Muscle of back (tissue), 11 donors: ENCODE results near the gene RGS9. TPM values are rescaled to one million over a fixed set of nuclear protein-coding genes. Genes with fewer than 3 reads are reported as not detected.
"Not testable (repeated sequence)": the region's sequence is repeated elsewhere in the genome, so short reads cannot be mapped to it uniquely, and the experiment has no call there.

Source experiments
- DNase-seq, 3 donors: peaks; one replicate each; pipeline versions ENCODE4 v3.0.0 to v3.0.0-alpha.2; 2013
- polyA plus RNA-seq, 10 donors: library from polyadenylated mRNA; unstranded; fragments of 120-200 nt; gene quantifications; one replicate each; pipeline ENCODE4 v1.2.1, GENCODE V29; 2013; ENCODE audit not compliant: insufficient read length in 10 of 10

The RGS9 gene
- polyA plus RNA-seq, 10 donors: 2.2 to 5.0 (median 3.2) TPM

DNA sequence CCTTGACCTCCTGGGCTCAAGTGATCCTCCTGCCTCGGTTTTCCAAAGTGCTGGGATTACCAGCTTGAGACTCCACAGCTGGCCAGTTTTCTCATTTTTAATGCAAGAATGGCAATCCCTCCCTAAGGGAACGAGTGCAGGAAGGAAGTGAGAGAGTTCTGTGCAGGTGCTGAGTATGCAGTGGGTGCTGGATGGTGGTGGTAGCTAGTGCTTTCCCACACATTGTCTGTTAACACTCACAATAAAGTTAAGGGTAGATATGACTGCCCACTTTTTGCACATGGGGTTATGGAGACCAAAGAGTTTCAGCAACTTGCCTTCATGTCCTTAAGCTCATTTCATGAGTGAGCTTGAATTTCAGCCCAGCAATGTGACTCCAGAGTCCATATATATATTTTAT lies 18.5 kb downstream of the RGS9 start:
- DNase-seq: no peak

DNA sequence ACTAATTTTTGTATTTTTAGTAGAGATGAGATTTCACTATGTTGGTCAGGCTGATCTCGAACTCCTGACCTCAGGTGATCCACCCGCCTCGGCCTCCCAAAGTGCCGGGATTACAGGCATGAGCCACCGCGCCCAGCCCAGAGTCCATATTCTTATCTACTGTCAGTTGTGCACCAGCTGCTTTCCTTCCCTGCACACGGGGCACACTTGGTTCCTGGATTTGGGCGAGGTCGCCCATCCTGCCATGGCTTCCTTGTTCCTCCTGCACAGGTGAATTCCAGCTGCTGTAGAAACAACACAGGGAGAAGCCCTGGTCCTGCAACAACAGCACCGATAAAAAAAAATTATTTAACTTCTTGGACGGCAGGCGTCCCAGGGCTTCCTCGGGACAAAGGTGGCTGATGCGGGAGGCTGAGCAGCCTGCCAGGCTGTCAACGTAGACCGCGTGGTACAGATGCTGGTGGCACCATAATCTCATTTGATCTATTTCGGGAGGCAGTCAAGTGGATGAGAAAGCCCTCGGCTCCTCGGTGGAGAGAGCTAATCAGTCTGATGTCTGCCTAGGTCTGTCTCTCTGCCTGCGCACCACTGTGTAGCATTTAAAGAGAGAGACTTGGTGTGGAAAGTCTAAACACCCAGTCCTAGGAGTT lies 19.1 kb downstream of the RGS9 start:
- no peak for DNase-seq

DNA sequence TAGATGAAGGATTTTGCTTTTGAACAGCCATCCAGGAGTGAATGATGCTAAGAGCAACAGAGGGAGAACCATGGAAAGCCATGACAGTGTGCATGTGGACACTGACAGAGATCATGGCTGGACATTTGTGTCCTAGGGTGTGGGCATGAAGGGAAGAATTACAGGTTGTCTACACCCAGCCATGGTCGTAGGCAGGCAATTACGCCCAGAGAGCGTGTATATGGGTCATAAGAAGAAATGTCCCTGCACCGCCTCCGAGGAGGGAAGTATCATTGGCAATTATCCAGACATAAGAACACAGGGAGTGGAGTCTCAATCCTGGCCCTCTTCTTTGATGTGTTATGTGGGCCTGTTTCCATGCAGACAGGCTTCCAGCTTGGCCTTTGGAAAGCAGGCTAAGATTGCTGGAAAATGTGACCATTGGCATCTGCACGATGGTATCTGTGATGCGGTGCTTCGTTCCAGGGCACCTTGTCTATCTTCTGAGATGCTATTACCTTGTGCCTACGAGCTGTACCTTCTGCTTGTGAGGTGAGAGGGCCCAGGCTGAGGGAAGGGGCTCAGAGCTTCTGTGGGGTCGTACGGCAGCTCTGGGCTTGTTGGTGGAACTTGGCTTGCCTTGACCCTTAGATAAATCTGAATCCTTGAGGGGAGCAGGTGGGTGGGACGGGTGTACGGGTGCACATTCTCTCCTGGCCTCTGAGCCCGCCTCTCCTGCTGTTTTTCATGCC lies 19.8 kb downstream of the RGS9 start:
- DNase-seq: no peak

DNA sequence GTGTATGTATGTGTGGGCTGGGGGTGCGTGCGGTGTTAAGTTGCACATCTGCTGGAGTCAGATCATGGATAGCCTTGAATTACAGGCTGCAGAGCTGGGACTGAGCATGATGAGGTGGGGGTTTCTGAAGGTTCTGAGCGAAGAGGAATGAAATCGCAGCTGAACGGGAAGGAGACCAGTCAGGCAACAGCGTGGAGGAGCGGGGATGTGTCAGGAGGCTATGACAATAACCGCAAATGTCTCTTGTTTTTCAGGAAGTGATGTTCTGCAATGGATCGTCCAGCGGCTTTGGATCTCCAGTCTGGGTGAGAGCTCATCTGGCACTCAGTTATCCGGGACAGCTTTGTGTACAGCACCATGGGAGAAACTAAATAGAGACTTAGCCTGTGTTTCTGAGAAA lies 20.9 kb downstream of the RGS9 start:
- DNase-seq: no peak

DNA sequence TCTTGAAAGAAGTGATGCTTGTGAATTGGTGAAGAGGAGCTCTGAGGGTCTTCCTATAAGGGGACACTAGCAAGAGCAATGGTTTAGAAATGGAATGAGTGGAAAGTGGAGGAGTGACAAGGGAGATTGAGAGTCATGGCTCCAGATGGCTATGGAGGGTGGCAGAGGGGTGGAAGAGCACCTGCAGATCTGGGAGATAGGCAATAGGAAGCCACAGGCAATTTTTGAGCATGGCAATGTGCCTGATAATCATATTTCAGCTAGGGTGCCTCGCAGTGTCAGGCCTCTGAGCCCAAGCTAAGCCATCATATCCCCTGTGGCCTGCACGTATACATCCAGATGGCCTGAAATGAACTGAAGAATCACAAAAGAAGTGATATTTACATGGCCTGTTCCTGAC lies 21.5 kb downstream of the RGS9 start:
- no peak for DNase-seq

DNA sequence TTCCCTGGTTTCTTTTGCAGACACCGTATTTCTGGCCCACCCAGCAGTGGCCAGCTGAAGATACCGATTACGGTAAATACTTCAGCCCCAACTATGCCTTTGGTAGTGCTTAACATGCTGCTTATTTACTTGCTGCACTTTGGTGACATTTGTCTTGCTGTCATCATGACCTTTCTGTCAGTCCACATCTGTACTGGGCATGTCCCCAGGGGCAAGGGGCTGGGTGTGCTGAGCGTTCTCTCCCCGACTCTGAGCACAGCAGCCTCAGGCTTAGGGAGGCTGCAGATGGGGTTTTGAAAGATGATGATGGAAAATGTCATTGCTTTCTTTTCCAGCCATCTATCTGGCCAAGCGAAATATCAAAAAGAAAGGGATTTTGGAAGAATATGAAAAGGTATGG lies 23.3 kb downstream of the RGS9 start:
- no peak for DNase-seq

DNA sequence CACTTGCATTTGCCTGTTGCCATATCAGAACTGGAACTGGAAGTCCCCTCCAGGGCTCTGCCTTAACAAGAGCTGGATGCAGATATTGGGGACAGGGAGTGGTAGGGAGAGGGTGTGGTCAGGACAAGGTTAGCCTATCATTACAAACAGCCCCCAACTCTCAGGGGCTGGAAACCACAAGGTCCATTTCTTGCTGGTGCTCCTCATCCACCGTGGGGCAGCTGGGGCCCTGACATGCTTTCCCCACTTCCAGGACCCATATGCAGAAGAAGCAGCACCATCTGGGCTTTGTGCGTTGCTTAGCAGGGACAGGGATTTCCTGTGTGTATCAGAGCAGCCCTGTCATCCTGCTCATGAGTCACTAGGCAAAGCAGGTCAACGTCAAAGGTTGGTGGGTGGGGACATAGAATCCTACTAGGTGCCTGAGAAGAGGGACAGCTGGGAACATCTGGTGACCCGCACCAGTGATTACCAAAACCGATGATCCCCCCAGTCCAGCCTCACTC lies 26.9 kb downstream of the RGS9 start:
- no peak for DNase-seq

DNA sequence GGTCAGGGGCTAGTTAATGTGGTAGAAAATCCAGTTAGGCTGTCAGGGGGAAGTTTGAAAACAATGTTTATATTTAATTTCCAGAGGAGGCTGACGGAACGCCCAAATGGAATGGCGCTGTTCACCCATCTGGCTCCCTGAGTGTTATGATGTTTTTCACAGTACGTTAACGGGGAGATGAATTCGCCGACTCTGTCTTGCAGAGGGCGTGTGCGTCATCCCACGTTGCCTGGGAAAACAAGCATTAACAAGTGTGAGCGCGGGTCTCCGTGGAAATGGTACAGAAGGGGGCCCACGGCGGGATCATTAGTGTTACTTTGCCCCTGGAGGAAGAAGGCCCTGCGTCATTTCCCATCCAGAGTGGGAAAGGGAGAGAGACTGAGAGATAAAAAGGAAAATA lies 29.6 kb downstream of the RGS9 start:
- no peak for DNase-seq

DNA sequence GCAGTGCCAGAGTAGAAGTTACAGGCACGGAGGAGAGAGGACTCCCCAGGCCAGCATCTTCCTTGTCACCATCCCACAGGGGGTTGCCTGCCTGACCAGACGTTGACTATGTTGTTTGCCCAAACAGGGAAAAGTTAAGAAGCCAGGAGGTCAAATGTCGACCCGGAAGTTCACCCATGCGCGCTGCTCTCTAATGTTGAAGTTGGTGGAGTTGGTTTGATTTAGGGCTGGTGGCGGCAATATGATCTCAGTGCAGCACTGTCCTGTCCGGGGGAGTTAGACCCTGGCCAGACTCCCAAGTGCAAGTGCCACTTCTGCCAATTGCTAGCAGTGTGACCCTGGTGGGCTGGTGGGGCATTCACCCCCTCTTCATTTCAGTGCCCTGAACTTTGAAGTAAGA lies 30.4 kb downstream of the RGS9 start:
- DNase-seq: no peak

DNA sequence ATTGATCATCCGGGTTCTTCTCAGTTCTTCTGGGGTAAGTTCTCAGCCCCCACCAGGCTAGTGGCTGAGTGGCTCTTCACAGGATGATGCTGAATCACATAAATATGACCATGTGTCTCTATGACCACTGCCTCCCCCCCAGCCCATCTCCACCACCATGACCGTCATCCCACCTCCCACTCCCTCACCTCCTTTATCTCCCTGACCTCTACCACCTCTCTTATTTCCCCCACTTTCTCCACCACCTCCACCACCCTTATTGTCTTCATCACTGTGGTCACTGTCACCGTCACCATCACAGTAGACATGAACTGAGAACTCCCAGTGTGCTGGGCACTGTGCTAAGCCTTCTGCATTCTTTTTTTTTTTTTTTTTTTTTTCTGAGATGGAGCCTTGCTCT lies 32.5 kb downstream of the RGS9 start:
- DNase-seq: no peak

DNA sequence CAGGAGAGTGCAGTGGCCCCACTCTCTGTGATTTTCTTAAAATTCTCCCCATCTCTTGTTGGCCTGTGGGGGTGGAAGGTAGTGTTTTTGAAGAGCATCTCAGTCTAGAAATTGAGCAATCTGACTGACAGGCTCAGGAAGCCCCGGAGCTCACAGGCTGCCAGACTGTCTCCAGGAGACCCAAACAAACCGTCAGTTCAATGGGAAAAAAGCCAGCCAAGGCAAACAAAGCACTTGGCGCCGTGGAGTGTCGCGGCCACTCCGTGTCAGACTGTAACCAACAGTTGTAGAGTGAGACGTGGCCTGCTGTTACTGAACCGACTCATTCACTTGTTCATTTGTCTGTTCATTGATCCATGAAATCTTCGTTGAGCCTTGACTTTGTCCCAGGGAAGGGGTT lies 33.7 kb downstream of the RGS9 start:
- no peak for DNase-seq

DNA sequence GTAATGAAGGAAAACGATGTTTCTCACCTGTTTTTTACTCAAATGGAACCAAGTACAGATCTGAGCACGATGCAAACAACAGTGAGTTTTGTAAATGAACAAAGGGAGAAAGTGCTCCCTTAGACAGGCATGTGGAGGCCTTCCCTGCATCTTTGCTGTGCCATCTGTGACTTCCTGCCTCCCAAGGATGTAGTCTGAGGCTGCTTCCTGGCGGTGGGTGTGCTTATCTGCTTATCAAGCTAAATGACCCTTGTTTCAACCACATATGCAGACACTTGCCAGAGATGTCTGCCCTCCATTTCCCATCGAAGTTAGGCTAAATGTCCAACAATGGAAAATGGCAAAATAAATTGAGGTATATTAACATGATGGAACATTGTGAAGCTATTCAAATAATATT lies 34.6 kb downstream of the RGS9 start:
- no peak for DNase-seq

DNA sequence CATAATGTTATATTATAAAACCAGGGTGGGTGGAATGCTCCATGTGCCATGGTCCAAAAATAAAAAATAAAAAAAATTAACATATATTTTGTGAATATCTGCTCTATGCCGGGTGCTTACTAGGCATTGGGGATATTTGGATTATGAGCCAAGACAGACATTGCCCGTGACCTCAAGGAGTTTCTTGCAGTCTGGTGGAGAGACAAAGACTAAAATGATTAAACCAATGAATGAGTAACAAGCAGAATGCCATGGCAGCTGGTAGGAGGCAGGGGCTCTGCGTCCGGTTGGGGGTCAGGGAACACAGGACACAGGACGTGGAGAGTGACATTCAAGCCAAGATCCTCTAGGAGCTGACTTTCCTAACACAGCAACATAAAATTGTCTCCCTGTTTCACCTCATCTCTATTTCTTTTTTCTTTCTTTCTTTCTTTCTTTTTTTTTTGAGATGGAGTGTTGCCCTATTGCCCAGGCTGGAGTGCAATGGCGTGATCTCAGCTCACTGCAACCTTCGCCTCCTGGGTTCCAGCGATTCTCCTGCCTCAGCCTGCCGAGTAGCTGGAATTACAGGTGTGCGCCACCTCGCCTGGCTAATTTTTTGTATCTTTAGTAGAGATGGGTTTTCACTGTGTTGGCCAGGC lies 35.4 kb downstream of the RGS9 start:
- DNase-seq: no peak

DNA sequence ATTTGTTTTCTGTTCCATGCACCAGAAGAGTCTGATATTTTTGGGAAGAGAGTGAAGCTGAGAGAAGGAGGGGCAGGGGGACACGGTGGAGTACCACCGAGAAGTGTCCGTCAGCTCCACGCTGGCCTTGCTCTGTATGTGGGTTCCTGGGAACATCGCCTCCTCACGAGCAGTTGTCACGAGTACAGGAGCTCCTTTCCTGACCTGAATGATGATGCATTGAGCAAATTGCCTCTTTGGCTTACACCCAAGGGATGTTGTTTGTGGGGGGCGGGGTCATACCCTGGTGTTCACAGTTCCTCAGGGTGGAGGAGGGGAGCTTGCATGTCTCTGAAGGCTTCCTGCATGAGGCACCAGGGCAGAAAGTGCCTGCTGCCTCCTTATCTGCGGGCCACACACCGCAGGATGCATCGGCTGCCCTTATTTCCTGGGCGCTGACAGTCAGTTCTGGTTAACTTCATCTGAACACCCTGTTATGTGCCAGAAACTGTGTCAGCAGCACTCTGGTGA lies 36.2 kb downstream of the RGS9 start:
- peak; percentile 6 to 48 (median 17) for DNase-seq

DNA sequence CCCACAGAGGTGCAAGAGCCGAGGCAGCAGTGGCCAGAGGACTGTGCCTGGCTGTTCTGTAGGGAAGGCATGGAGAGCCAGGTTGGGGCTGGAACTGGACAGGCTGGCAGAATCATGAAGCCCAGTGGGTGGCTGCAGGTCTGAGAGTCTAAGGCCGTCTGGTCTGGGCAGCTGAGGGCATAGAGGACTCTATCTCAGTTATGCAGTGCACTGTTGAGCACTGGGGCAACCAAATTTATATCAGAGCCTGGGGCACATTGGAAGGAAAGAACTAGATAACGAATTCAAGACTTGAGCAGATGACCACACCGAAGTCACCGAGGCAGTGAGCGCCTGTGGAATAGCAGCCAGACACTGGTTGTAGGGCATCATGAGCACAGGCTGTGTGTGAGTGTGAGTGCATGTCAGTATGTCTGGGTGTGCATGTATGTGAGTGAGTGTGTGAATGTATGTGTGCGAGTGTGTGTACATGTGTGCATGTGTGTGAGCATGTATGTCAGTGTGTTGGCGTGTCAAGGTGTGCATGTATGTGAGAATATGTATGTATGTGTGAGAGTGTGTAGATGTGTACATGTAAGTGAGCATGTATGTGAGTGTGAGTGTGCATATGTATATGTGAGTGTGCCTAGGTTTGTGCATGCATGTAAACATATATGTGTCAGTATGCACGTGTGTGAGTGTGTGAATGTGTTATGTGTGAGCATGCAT lies 37.0 kb downstream of the RGS9 start:
- DNase-seq: no peak

DNA sequence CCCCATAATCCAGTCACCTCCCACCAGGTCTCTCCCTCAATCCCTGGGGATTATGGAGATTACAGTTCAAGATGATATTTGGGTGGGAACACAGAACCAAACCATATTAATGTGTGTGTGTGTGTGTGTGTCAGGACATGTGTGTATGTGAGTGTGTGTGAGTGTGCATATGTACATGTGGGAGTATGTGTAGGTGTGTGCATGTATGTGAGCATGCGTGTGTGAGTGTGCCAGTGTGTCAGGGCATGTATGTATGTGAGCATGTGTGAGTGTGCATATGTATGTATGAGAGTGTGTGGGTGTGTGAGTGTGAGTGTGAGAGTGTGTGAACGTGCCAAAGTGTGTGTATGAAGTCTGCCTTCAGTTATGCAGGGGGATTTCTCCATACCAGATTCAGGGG lies 37.8 kb downstream of the RGS9 start:
- no peak for DNase-seq

DNA sequence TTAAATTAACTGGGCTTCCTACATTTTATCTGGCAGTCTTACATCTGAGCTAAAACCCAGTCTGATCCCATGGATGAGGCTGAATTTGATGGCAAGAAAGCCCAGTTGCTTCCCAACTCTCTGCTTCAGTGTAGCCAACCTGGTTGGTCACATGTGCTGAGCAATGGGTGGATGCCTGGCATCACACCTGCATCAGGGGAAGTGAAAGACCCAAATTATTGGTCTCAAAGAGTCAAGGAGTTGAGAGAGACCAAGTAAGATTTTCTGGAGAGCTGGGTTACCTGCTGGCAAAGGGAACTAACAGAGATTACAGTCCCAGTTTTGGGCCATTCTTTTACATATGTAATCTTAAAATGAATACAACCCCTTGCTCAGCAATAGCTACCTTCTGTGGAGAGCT lies 38.8 kb downstream of the RGS9 start:
- DNase-seq: no peak

DNA sequence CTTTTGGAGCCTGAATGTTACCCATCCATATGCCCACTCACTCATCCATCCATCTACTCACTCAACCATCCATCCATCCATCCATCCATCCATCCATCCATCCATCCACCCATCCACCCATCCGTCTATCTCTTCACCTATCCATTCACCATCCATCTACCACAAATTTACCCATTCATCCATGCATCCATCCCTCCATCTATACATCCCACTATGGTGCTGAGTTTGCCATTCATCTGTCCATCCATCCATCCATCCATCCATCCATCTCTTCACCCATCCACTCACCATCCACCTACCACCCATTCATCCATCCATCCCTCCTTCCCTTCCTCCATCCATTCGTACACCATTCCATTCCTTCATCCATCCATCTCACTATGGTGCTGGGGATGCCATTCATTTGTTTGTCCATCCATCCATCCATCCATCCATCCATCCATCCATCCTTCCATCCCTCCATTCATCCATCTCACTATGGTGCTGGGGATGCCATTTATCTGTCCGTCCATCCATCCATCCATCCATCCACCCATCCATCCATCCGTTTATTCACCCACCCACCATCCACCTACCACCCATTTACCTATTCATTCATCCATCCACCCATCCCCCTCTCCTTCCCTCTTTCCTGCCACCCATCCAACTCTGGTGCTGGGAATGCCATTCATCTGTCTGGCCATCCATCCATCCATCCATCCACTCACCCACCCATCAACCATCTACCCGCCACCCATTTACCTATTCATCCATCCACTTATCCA lies 39.7 kb downstream of the RGS9 start:
- DNase-seq: no peak

DNA sequence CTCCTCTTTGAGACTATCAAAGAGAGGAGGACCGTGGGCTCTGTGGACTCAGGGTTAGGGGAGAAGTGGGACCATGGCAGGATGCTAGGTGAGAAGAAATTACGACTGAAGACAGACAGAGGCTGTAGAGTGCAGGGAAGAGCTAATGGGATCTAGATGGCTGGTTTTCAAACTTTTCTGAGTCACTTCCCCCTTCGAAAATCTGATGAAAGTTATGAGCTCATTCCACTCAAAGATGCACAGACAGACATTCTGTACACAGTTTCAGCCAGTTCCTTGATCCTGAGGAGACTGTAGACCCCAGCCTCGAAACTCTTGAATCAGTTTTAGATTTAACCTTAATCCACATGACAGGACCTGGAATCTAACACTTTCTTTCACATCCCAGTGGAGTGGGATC lies 40.7 kb downstream of the RGS9 start:
- DNase-seq: peak in 1 of 3 donors; percentile 33

DNA sequence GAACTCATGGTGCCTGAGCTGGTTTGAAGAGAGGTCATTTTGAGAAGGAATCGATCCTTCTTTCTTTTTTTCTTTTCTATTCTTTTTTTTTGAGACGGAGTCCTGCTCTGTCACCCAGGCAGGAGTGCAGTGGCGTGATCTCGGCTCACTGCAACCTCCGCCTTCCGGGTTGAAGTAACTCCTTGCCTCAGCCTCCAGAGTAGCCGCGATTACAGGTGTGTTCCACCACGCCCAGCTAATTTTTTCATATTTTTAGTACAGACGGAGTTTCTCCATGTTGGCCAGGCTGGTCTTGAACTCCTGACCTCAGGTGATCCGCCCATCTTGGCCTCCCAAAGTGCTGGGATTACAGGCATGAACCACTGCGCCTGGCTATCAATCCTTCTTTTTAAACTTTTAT lies 43.1 kb downstream of the RGS9 start:
- not testable (repeated sequence) for DNase-seq

DNA sequence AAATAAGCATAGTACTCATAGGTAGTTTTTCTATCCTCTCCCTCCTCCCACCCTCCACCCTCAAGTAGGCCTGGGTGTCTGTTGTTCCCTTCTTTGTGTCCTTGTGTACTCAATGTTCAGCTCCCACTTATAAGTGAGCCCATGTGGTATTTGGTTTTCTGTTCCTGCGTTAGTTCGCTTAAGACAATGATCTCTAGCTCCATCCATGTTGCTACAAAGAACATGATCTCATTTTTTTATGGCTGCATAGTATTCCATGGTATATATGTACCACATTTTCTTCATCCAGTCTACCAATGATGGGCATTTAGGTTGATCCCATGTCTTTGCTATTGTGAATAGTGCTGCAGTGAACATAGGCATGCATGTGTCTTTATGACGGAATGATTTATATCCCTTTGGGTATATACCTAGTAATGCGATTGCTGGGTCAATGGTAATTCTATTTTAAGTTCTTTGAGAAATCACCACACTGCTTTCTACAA lies 43.6 kb downstream of the RGS9 start:
- DNase-seq: not testable (repeated sequence)
